ENCODE results near the gene ACTA2. TPM values are rescaled to one million over a fixed set of nuclear protein-coding genes. Genes with fewer than 3 reads are reported as not detected.
A peak's percentile ranks its signal among the peaks of the same experiment; 100 is the strongest.

ACTA2 gene
- 10 to 100 TPM in 2 of 3 donors, 1 to 10 TPM in 1; 6.9 to 36.2 (median 12.6) TPM for polyA plus RNA-seq

DNA sequence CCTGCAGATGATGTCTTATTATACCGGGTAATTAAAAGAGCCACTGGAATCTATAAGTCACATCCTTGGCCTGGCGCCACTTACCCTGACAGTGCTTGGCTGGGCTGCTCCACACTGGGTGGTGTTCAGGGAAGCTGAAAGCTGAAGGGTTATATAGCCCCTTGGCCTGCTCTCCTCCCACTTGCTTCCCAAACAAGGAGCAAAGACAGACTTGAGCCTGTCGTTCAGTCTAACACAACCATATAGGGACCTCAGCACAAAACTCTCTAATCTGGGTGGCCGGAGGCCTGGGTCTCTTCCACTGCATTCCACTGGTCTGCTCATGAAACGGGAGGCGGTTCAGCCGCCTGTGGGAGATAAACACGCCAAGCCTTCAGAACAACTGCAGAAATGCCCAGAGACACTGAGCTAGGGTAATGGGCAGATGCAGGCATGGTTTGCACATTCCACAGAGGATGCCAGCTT is at the start of gene ACTA2:
ACTA2 (minus strand) TSS at position 127 of the 465 bp plus-strand sequence. CDS start 3,843 bp downstream, outside the sequence.
- Mint-ChIP-seq H3K4me3 (no peak within 1 kb of the TSS), H3K36me3 (peaks cover 0 to 5% (median 4%) of the 10 kb centered on the region in 3 donors), H3K27me3 (ENCODE audit: low read depth in 3 of 3) (peaks cover 0 to 2% (median 0%) of the 10 kb centered on the region in 3 donors), H3K9me3 (no peaks in the 10 kb centered on the region), H3K27ac (no peak within 1 kb of the TSS), H3K4me1 (peaks cover 0 to 2% of the 10 kb centered on the region in 2 donors)
- no peak for DNase-seq

DNA sequence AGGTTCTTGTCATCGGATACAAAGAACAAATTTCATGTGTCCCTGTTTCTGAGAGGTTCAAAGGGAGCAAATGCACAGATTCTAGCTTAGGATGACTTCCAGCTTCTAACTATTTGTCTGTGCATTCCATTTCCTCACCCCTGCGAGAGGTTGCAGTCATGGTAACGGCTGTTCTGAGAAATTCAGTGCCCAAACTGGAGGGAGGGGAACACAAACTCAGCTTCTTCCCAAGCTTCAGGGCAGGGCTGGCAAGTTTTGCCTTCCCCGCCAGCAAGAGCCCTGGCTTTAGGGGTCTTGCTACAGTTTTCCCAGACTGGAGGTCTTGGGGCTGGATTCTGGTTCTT is 49.1 kb upstream of the ACTA2 start:
- Mint-ChIP-seq H3K4me1 (peaks cover 10 to 16% of the 10 kb centered on the region in 2 donors), H3K4me3 (peak overlapping the region in 1 of 5 donors; percentile 87)
- no peak for DNase-seq

DNA sequence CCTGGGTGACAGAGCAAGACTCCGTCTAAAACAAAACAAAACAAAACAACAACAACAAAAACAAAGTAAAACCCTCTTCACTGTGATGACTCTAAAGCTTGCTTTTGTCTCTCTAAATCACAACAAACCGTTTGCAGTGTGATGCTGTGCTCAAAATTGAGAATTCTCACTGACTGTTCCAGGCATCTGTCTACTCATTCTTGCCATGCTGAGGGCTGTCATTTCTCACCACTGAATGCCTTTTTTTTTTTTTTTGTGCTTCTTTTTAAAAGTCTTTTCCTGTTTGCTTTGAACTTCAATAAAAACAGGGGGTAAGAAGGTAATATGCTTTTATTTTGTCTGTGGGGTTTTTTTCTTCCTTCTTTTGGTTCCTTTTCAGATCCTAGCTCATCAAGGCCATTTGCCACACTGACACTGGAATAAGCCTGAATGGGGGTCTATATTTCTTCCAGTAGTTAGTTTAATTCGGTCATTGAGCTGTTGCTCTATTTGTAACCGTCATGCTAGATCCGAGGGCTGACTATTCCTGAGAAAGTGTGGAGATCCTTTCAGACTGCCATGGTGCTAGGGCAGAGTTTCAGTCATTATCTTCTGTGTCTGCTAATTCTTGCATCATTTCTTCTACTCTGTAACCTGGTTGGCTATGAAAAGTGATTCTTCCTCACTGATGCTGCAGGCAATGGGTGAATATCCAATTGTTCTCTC is 48.6 kb upstream of the ACTA2 start:
- peaks cover 11 to 20% of the 10 kb centered on the region in 2 donors for H3K4me1 Mint-ChIP-seq
- H3K4me3 Mint-ChIP-seq: peak overlapping the region in 1 of 5 donors; percentile 87

More for the DNA sequence above, 49.1 kb upstream of the ACTA2 start:
- Mint-ChIP-seq H3K27ac (peak overlapping the region in 2 of 6 donors; percentile 90 to 91), H3K36me3 (peaks cover 0 to 15% (median 4%) of the 10 kb centered on the region in 3 donors), H3K9me3 (no peaks in the 10 kb centered on the region), H3K27me3 (ENCODE audit: low read depth in 3 of 3) (no peaks in the 10 kb centered on the region)

DNA sequence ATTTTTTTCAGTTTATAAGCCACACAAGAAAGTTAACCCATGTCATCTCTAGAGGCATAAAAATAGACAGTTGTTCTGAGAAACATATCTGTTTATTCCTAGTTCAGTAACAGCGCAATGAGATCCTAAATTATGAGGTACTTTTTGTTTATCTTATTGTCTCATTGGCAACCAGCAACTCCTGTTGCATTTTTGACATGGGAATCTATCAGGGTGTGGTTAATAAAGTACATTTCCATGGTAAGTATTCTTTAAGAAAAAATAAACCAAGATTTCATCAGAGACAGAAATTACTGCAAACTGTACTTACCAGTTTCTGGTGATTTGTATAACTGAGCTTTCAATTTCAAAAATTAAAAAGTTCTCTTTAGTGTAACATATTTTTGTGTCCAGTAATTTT is 47.1 kb upstream of the ACTA2 start:
- Mint-ChIP-seq H3K27ac (peak overlapping the region in 2 of 6 donors; percentile 48 to 90), H3K27me3 (ENCODE audit: low read depth in 3 of 3) (no peaks in the 10 kb centered on the region), H3K4me1 (peaks cover 15 to 32% of the 10 kb centered on the region in 2 donors), H3K9me3 (no peaks in the 10 kb centered on the region), H3K4me3 (peak overlapping the region in 1 of 5 donors; percentile 87), H3K36me3 (peaks cover 0 to 7% (median 2%) of the 10 kb centered on the region in 3 donors)
- DNase-seq: no peak

More for the DNA sequence above, 48.6 kb upstream of the ACTA2 start:
- DNase-seq: peak in 1 of 3 donors; percentile 27
- Mint-ChIP-seq H3K36me3 (peaks cover 0 to 11% (median 4%) of the 10 kb centered on the region in 3 donors), H3K27ac (peak overlapping the region in 3 of 6 donors; percentile 1 to 91 (median 90)), H3K27me3 (ENCODE audit: low read depth in 3 of 3) (no peaks in the 10 kb centered on the region), H3K9me3 (no peaks in the 10 kb centered on the region)

DNA sequence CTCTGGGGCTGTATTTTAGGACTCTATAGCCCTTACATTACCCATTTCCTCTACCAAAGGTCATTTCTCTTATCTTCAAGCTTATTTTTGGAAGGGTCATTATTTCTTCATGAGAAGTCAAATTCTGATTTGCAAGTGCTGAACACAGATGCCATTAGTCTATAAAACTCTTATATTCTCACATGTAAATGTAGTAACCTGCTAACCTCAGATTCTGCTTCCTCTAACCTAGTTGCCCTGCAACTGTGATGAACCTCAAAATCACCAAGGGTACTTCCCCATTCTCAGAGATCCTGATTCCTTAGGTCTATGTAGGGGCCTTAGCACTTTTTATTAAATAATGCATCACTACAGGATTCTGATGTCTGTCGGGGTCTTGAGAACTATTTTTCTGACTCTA is 44.4 kb upstream of the ACTA2 start:
- no peak for DNase-seq
- peak overlapping the region in 2 of 6 donors; percentile 53 to 57 for H3K27ac Mint-ChIP-seq
- peaks cover 0 to 3% (median 0%) of the 10 kb centered on the region in 3 donors for H3K27me3 Mint-ChIP-seq (ENCODE audit: low read depth in 3 of 3)
- no peaks in the 10 kb centered on the region for H3K9me3 Mint-ChIP-seq
- no peaks in the 10 kb centered on the region for H3K36me3 Mint-ChIP-seq
- peaks cover 26 to 46% of the 10 kb centered on the region in 2 donors for H3K4me1 Mint-ChIP-seq
- no peak overlapping the region for H3K4me3 Mint-ChIP-seq

DNA sequence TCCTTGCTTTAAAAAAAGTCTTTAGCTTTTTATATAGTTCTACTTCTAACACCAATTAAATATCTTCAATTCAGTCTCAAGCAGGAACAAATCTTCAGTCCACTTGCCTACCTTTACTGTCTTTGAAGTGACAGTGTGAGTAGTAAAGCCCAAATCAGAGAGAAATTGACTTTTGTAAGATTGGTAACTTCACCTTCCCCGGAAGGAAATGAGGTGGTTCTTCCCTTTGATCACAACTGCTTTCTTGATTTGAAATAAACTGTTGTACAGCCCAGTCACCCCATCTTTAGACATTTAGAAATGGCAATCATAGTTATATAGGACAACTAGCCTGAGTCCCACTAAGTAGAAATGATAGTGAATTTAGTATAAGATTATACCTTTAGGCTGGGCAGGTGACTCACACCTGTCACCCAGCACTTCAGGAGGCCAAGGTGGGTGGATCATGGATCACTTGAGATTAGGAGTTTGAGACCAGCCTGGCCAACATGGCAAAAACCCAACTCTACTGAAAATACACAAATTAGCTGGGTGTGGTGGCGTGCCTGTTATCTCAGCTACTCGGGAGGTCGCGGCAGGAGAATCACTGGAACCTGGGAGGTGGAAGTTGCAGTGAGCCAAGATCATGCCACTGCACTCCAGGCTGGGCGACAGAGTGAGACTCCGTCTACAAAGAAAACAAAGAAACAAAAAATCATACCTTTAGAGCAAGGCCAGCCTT is 42.7 kb upstream of the ACTA2 start:
- Mint-ChIP-seq H3K36me3 (peaks cover 0 to 7% (median 0%) of the 10 kb centered on the region in 3 donors), H3K9me3 (no peaks in the 10 kb centered on the region), H3K4me3 (peak overlapping the region in 1 of 5 donors; percentile 64), H3K27me3 (ENCODE audit: low read depth in 3 of 3) (peaks cover 0 to 3% (median 0%) of the 10 kb centered on the region in 3 donors), H3K27ac (peak overlapping the region in 2 of 6 donors; percentile 16 to 70), H3K4me1 (peaks cover 33 to 49% of the 10 kb centered on the region in 2 donors)
- DNase-seq: no peak

DNA sequence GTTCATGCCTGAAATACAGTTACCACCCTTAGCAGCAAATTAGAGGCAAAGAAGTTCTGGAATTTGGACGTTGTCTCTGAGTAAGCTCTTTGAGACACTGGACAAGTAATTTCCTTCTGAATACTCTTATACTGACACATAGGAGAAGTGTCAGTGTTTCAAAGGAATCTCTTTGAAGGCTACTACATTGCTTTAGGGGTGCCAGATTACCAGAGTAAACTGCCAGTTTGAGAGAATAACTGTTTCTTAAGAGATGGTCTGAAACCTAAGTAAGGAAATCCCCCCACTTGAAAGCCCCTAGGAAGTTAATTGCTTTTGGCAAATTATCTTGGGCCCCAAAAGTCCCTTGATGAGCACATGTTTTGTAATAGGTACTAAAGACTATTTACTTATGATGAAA is 41.4 kb upstream of the ACTA2 start:
- no peak for DNase-seq
- Mint-ChIP-seq H3K4me1 (peaks cover 46 to 62% of the 10 kb centered on the region in 2 donors), H3K27ac (peak overlapping the region in 3 of 6 donors; percentile 17 to 33 (median 27)), H3K4me3 (peak overlapping the region in 1 of 5 donors; percentile 68), H3K36me3 (peaks cover 0 to 7% (median 0%) of the 10 kb centered on the region in 3 donors), H3K27me3 (ENCODE audit: low read depth in 3 of 3) (peaks cover 0 to 7% (median 3%) of the 10 kb centered on the region in 3 donors), H3K9me3 (no peaks in the 10 kb centered on the region)

DNA sequence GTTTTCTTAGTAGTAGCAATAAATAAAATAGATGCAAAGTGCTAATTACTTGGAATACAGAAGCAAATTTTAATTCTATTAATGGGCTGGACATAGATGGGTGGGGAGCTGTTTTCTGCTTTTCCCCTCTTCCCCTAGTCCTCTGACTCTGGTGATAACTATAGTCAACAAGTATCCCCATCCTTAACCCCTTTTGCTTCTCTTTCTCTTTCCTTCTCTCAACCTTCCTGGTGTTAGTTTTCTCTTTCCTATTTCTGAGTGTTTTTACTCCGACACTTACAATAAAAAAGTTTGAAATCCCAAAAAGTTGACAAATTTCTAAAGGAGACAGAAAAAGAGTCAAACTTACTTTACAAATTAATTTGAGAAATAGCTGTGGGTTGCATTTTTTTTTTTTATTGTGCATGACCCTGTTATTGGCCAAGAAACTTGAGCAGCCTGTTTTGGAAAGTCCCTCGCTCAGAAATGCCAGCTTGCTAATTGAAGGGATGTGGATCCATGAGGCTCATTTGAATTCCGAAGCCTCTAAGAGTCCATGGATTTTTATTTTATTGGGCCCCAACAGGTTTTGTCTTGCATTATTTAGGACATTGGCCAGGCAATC is 40.5 kb upstream of the ACTA2 start:
- no peak for DNase-seq
- H3K9me3 Mint-ChIP-seq: no peaks in the 10 kb centered on the region
- peaks cover 0 to 7% (median 3%) of the 10 kb centered on the region in 3 donors for H3K27me3 Mint-ChIP-seq (ENCODE audit: low read depth in 3 of 3)
- peak overlapping the region in 4 of 6 donors; percentile 37 to 86 (median 77) for H3K27ac Mint-ChIP-seq
- peak overlapping the region; percentile 66 to 100 (median 71) for H3K4me3 Mint-ChIP-seq
- H3K4me1 Mint-ChIP-seq: peaks cover 49 to 72% of the 10 kb centered on the region in 2 donors
- peaks cover 0 to 7% (median 0%) of the 10 kb centered on the region in 3 donors for H3K36me3 Mint-ChIP-seq

DNA sequence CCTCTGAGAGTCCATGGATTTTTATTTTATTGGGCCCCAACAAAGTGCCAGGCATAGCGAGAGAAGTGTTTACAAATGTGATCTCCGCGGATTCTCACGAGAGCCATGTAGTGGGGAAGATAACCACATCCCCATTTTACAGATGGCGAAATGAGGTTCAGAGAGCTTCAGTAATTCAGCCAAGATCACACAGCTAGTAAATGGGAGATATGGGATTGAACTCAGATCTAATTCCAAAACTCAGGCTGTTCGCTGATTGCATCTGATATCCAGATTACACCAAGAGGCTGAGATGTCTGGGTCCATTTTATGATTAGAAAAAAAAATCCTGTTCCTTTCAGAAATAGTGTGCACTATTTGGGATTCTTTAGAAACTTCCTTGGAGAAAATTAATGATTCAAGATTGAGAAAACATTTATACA is 39.3 kb upstream of the ACTA2 start:
- H3K4me1 Mint-ChIP-seq: peaks cover 55 to 77% of the 10 kb centered on the region in 2 donors
- H3K27me3 Mint-ChIP-seq (ENCODE audit: low read depth in 3 of 3): peaks cover 0 to 7% (median 3%) of the 10 kb centered on the region in 3 donors
- H3K9me3 Mint-ChIP-seq: no peaks in the 10 kb centered on the region
- H3K4me3 Mint-ChIP-seq: peak overlapping the region; percentile 94 to 100 (median 98)
- H3K36me3 Mint-ChIP-seq: peaks cover 0 to 7% (median 0%) of the 10 kb centered on the region in 3 donors
- peak overlapping the region; percentile 86 to 98 (median 96) for H3K27ac Mint-ChIP-seq
- DNase-seq: no peak

DNA sequence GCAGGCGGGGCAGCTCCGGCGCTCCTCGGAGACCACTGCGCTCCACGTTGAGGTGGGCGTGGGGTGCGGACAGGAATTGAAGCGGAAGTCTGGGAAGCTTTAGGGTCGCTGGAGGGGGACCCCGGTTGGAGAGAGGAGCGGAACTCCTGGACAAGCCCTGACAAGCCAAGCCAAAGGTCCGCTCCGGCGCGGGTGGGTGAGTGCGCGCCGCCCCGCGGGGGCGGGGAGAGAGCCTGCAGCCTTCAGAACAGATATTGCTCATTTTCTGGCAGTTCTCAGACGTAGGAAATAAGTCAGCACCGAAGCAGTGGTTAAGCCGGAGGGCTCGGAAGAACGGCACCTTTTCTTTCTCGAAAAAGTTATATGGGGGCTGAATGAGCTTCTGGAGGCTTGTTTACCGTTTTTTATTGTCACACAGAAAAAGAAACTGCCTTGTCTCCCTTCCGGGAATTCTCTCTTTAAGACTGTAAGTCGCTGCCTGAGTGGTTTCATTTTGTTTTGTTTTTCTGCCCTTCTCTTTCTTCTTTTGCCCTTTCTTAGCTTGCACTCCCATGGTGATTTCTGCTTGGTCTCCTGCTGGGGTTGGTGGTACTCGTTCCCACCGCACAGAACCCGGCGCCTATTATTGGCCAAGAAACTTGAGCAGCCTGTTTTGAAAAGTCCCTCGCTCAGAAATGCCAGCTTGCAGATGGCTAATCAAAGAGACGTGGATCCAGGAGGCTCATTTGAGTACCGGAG is 38.8 kb upstream of the ACTA2 start:
- Mint-ChIP-seq H3K9me3 (peaks cover 0 to 3% (median 3%) of the 10 kb centered on the region in 6 donors), H3K4me3 (peak overlapping the region; percentile 94 to 100 (median 98)), H3K27ac (peak overlapping the region; percentile 86 to 98 (median 96)), H3K4me1 (peaks cover 56 to 78% of the 10 kb centered on the region in 2 donors), H3K27me3 (ENCODE audit: low read depth in 3 of 3) (peaks cover 0 to 9% (median 5%) of the 10 kb centered on the region in 3 donors), H3K36me3 (peaks cover 2 to 9% (median 3%) of the 10 kb centered on the region in 3 donors)
- DNase-seq: peak; percentile 53 to 60 (median 59)

DNA sequence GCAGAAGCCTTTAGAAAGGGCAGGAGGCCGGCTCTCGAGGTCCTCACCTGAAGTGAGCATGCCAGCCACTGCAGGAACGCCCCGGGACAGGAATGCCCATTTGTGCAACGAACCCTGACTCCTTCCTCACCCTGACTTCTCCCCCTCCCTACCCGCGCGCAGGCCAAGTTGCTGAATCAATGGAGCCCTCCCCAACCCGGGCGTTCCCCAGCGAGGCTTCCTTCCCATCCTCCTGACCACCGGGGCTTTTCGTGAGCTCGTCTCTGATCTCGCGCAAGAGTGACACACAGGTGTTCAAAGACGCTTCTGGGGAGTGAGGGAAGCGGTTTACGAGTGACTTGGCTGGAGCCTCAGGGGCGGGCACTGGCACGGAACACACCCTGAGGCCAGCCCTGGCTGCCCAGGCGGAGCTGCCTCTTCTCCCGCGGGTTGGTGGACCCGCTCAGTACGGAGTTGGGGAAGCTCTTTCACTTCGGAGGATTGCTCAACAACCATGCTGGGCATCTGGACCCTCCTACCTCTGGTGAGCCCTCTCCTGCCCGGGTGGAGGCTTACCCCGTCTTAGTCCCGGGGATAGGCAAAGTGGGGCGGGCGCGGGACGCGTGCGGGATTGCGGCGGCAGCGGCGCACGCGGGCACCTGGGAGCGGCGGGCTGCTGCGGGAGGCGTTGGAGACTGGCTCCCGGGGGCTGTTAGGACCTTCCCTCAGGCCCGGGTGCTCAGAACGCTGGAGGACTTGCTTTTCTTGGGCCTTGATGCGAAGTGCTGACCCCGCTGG is 38.0 kb upstream of the ACTA2 start, which contains the start of gene FAS:
FAS (plus strand) TSS at position 415 of the 777 bp plus-strand sequence; CDS start at position 494, 79 bp downstream.
- peaks cover 0 to 9% (median 6%) of the 10 kb centered on the region in 3 donors for H3K27me3 Mint-ChIP-seq (ENCODE audit: low read depth in 3 of 3)
- peak within 1 kb of the TSS; percentile 94 to 100 (median 98) for H3K4me3 Mint-ChIP-seq
- H3K27ac Mint-ChIP-seq: peak within 1 kb of the TSS; percentile 86 to 98 (median 96)
- peaks cover 59 to 74% of the 10 kb centered on the region in 2 donors for H3K4me1 Mint-ChIP-seq
- H3K9me3 Mint-ChIP-seq: peaks cover 0 to 5% (median 4%) of the 10 kb centered on the region in 6 donors
- peaks cover 3 to 10% (median 4%) of the 10 kb centered on the region in 3 donors for H3K36me3 Mint-ChIP-seq
- DNase-seq: peak; percentile 50 to 57 (median 55)
